Left ventricle myocardium inferior (tissue), 1 donor: ENCODE measurements around the gene ERO1A. TPM values are rescaled to one million over a fixed set of nuclear protein-coding genes. Genes with fewer than 3 reads are reported as not detected.

Source experiments
- DNase-seq: peaks from one replicate; pipeline ENCODE4 v3.0.0-alpha.2; 2020
- H3K27ac ChIP-seq: fragments of 200-600 bp; replicated peaks from 2 replicates; pipeline ENCODE4 v1.8.0; 2021
- H3K27me3 ChIP-seq: fragments of 200-600 bp; 2 replicates; pipeline ENCODE4 v1.8.0; 2021; ENCODE audit warnings: low read depth
- H3K36me3 ChIP-seq: fragments of 200-600 bp; 2 replicates; pipeline ENCODE4 v1.8.0; 2021
- H3K4me1 ChIP-seq: fragments of 200-600 bp; 2 replicates; pipeline ENCODE4 v1.8.0; 2021
- H3K4me3 ChIP-seq: fragments of 200-600 bp; 2 replicates; pipeline ENCODE4 v1.8.0; 2021; ENCODE audit warnings: mild to moderate bottlenecking, moderate library complexity
- H3K9me3 ChIP-seq: fragments of 200-600 bp; replicated peaks from 2 replicates; pipeline ENCODE4 v1.8.0; 2021
- CTCF ChIP-seq: fragments of 200-600 bp; IDR thresholded peaks from 2 replicates; pipeline ENCODE4 v1.8.0; 2021; ENCODE audit warnings: antibody characterized with exemption, mild to moderate bottlenecking, borderline replicate concordance
- intact Hi-C: fragments of 100-400 bp; cut with micrococcal nuclease; formaldehyde crosslinking; loops from one replicate; pipeline ENCODE4 v1.11.0; 2022
- total RNA-seq: library from RNA; stranded (reverse); fragmentation: NEBNext Ultra II Directional; extraction: Animal tissue kit (Norgen Biotek cat#: 25700); gene quantifications from one replicate; pipeline ENCODE4 v1.2.1, GENCODE V29; 2021
- donor health status: DM: no; HTN: yes; CAD: no; lungs with severe emphysema.

The ERO1A gene
- total RNA-seq, 1 donor from 2014 or later = 14.6 TPM

GRCh38 chr14:52660832-52661231, 34.5 kb downstream of the ERO1A start:
- no peaks in the 10 kb centered on the region for H3K4me1 ChIP-seq
- no peak overlapping the region for H3K27ac ChIP-seq
- no peak for TF ChIP-seq CTCF
- H3K36me3 ChIP-seq = peaks cover 54% of the 10 kb centered on the region
- no peak overlapping the region for H3K4me3 ChIP-seq
- DNase-seq = no peak
- H3K27me3 ChIP-seq = no peaks in the 10 kb centered on the region
- H3K9me3 ChIP-seq = no peaks in the 10 kb centered on the region
- intact Hi-C loops = no loop called here

- Histone ChIP-seq H3K9me3 (no peaks in the 10 kb centered on the region), H3K4me1 (no peaks in the 10 kb centered on the region), H3K4me3 (no peak overlapping the region), H3K36me3 (peaks cover 54% of the 10 kb centered on the region), H3K27ac (no peak overlapping the region), H3K27me3 (no peaks in the 10 kb centered on the region)
- no peak for DNase-seq
- intact Hi-C loops = no loop called here
- no peak for TF ChIP-seq CTCF
Observed at GRCh38 chr14:52660325-52660724, 35.0 kb downstream of the ERO1A start.

- TF ChIP-seq CTCF = no peak
- no peak overlapping the region for H3K4me3 ChIP-seq
- intact Hi-C loops = no loop called here
- H3K27me3 ChIP-seq = no peaks in the 10 kb centered on the region
- peaks cover 60% of the 10 kb centered on the region for H3K36me3 ChIP-seq
- DNase-seq = no peak
- no peak overlapping the region for H3K27ac ChIP-seq
- no peaks in the 10 kb centered on the region for H3K9me3 ChIP-seq
- H3K4me1 ChIP-seq = no peaks in the 10 kb centered on the region
Observed at GRCh38 chr14:52656905-52657304, 38.5 kb downstream of the ERO1A start.

GRCh38 chr14:52650774-52651173, 44.6 kb downstream of the ERO1A start:
- Histone ChIP-seq H3K36me3 (peaks cover 70% of the 10 kb centered on the region), H3K27me3 (no peaks in the 10 kb centered on the region)

GRCh38 chr14:52649511-52649910, 45.8 kb downstream of the ERO1A start:
- Histone ChIP-seq H3K27ac (no peak overlapping the region), H3K4me1 (peaks cover 6% of the 10 kb centered on the region), H3K36me3 (peaks cover 69% of the 10 kb centered on the region), H3K9me3 (no peaks in the 10 kb centered on the region), H3K27me3 (no peaks in the 10 kb centered on the region), H3K4me3 (no peak overlapping the region)
- no peak for TF ChIP-seq CTCF
- DNase-seq = no peak
- intact Hi-C loops = no loop called here

More at GRCh38 chr14:52650774-52651173, 44.6 kb downstream of the ERO1A start:
- intact Hi-C loops = no loop called here
- no peak for DNase-seq
- peaks cover 6% of the 10 kb centered on the region for H3K4me1 ChIP-seq
- no peak for TF ChIP-seq CTCF
- no peak overlapping the region for H3K27ac ChIP-seq
- no peaks in the 10 kb centered on the region for H3K9me3 ChIP-seq
- H3K4me3 ChIP-seq = no peak overlapping the region

- DNase-seq = no peak
- Histone ChIP-seq H3K27me3 (no peaks in the 10 kb centered on the region), H3K4me1 (no peaks in the 10 kb centered on the region), H3K36me3 (peaks cover 67% of the 10 kb centered on the region), H3K4me3 (no peak overlapping the region), H3K27ac (no peak overlapping the region), H3K9me3 (peaks cover 5% of the 10 kb centered on the region)
- TF ChIP-seq CTCF = no peak
- intact Hi-C loops = no loop called here
Observed at GRCh38 chr14:52641745-52642144, 53.6 kb downstream of the ERO1A start.
